A673 (cell line): ENCODE data around the gene NLRC5. TPM values are rescaled to one million over a fixed set of nuclear protein-coding genes. Genes with fewer than 3 reads are reported as not detected.

Experiments used
- BruUV-seq: library from RNA; stranded (reverse); fragments of 400-500 nt; replicated peaks from 2 replicates; lab custom pipeline; 2021; lab: Mats Ljungman, UMichigan
- CTCF ChIA-PET: fragments of 300-600 bp; sonication (Branson Sonifier 250); formaldehyde crosslinking; loops from one replicate; lab custom pipeline; 2022; ENCODE audit warnings: antibody characterized with exemption; lab: Charles Lee
- POLR2A ChIA-PET: fragments of 300-600 bp; sonication (Branson Sonifier 250); formaldehyde crosslinking; loops from one replicate; lab custom pipeline; 2022; ENCODE audit warnings: antibody characterized with exemption; ENCODE audit not compliant: low non-redundant PET; lab: Charles Lee
- DNase-seq: peaks from one replicate; pipeline ENCODE4 v3.0.0-alpha.2; 2015; ENCODE audit warnings: low spot score
- H3K27ac ChIP-seq: fragments of 200-600 bp; sonication (generic); 2 replicates; pipeline ENCODE4 v1.5.1; 2016; ENCODE audit warnings: mixed run types, low read depth, mild to moderate bottlenecking, mixed read lengths, antibody characterized with exemption, low read length; ENCODE audit not compliant: poor library complexity, severe bottlenecking
- H3K27me3 ChIP-seq: fragments of 200-600 bp; sonication (generic); replicated peaks from 2 replicates; pipeline ENCODE4 v1.6.1; 2017; ENCODE audit warnings: mixed run types, low read depth, mild to moderate bottlenecking, mixed read lengths, antibody characterized with exemption, low read length; ENCODE audit not compliant: insufficient read depth, poor library complexity
- H3K36me3 ChIP-seq: fragments of 200-600 bp; sonication (generic); 2 replicates; pipeline ENCODE4 v1.6.1; 2016; ENCODE audit warnings: mixed run types, mild to moderate bottlenecking, mixed read lengths, antibody characterized with exemption, low read length; ENCODE audit not compliant: insufficient read depth, poor library complexity, severe bottlenecking
- H3K4me1 ChIP-seq: fragments of 200-600 bp; sonication (generic); 2 replicates; pipeline ENCODE4 v1.6.1; 2017; ENCODE audit warnings: mixed run types, mild to moderate bottlenecking, mixed read lengths, antibody characterized with exemption, low read length; ENCODE audit not compliant: insufficient read depth, poor library complexity, severe bottlenecking
- H3K4me3 ChIP-seq: fragments of 200-600 bp; sonication (generic); 2 replicates; pipeline ENCODE4 v1.5.1; 2016; ENCODE audit warnings: low read depth, mixed run types, mild to moderate bottlenecking, mixed read lengths, low read length; ENCODE audit not compliant: poor library complexity, severe bottlenecking
- H3K9me3 ChIP-seq: fragments of 200-600 bp; sonication (generic); 2 replicates; pipeline ENCODE4 v1.6.1; 2016; ENCODE audit warnings: mixed run types, low read depth, mild to moderate bottlenecking, mixed read lengths, antibody characterized with exemption, low read length; ENCODE audit not compliant: poor library complexity, severe bottlenecking
- CTCF ChIP-seq: fragments of 300-800, 200-600 bp; sonication (generic); conservative IDR thresholded peaks from 2 replicates; pipeline ENCODE4 v1.5.1; 2017; ENCODE audit warnings: low read depth, mild to moderate bottlenecking, antibody characterized with exemption, low read length, moderate library complexity, mixed read lengths
- EZH2 ChIP-seq: fragments of 200-600 bp; sonication (generic); IDR thresholded peaks from 2 replicates; pipeline ENCODE4 v1.6.1; 2017; ENCODE audit warnings: borderline replicate concordance, low read depth, mild to moderate bottlenecking, mixed read lengths, antibody characterized with exemption, low read length; ENCODE audit not compliant: poor library complexity, severe bottlenecking
- intact Hi-C: fragments of 100-400 bp; cut with micrococcal nuclease; formaldehyde crosslinking; loops from one replicate; pipeline ENCODE4 v1.10.0; 2022; ENCODE audit not compliant: unreplicated experiment
- total RNA-seq: library from RNA; stranded (reverse); gene quantifications from 2 replicates; pipeline ENCODE4 v1.2.3, GENCODE V29; 2021

The NLRC5 gene
- total RNA-seq, 1 experiment from 2014 or later = 13.1 TPM

GRCh38 chr16:57016301-57016700, 26.9 kb downstream of the NLRC5 start:
- TF ChIP-seq EZH2 (no peak), CTCF (no peak)
- Histone ChIP-seq H3K4me3 (no peak overlapping the region), H3K9me3 (no peaks in the 10 kb centered on the region), H3K36me3 (no peaks in the 10 kb centered on the region), H3K27ac (no peak overlapping the region), H3K4me1 (no peaks in the 10 kb centered on the region), H3K27me3 (no peaks in the 10 kb centered on the region)
- POLR2A ChIA-PET = no interaction called here
- no peak for DNase-seq
- intact Hi-C loops = no loop called here
- no TSS peak for BruUV-seq
- CTCF ChIA-PET = no interaction called here

GRCh38 chr16:57016831-57017230, 27.5 kb downstream of the NLRC5 start:
- DNase-seq = no peak
- TF ChIP-seq CTCF = no peak
- no peak for TF ChIP-seq EZH2
- no peaks in the 10 kb centered on the region for H3K9me3 ChIP-seq
- no peak overlapping the region for H3K27ac ChIP-seq
- H3K27me3 ChIP-seq = no peaks in the 10 kb centered on the region
- POLR2A ChIA-PET = no interaction called here
- no peak overlapping the region for H3K4me3 ChIP-seq
- BruUV-seq = no TSS peak
- no peaks in the 10 kb centered on the region for H3K4me1 ChIP-seq
- CTCF ChIA-PET = no interaction called here
- H3K36me3 ChIP-seq = no peaks in the 10 kb centered on the region
- intact Hi-C loops = no loop called here

- intact Hi-C loops = no loop called here
- no TSS peak for BruUV-seq
- ChIA-PET POLR2A (no interaction called here), CTCF (no interaction called here)
- H3K4me1 ChIP-seq = no peaks in the 10 kb centered on the region
- DNase-seq = no peak
- H3K4me3 ChIP-seq = no peak overlapping the region
- H3K27me3 ChIP-seq = no peaks in the 10 kb centered on the region
- H3K27ac ChIP-seq = no peak overlapping the region
- TF ChIP-seq CTCF (no peak), EZH2 (no peak)
- no peaks in the 10 kb centered on the region for H3K36me3 ChIP-seq
- H3K9me3 ChIP-seq = no peaks in the 10 kb centered on the region
Measured at GRCh38 chr16:57017251-57017650, 27.9 kb downstream of the NLRC5 start.
